ENCODE results near the gene HEXD.

HEXD gene

DNA sequence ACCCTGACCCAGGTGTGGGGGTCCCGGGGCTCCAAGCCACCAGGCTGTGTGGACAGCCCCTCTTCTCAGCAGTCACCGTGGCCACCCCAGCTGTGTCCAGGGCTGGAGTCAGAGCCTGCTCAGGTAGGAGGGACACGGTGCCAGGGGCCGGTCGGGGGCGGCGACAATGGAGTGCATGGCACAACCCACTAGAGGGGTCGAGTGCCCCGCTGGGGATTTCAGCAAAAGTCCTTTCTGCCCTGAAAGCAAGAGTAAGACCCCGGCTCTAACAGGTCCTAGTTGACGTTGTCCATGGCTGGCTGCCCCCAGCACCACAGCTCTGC lies 35.3 kb upstream of the HEXD start:
- no peak for DNase-seq

DNA sequence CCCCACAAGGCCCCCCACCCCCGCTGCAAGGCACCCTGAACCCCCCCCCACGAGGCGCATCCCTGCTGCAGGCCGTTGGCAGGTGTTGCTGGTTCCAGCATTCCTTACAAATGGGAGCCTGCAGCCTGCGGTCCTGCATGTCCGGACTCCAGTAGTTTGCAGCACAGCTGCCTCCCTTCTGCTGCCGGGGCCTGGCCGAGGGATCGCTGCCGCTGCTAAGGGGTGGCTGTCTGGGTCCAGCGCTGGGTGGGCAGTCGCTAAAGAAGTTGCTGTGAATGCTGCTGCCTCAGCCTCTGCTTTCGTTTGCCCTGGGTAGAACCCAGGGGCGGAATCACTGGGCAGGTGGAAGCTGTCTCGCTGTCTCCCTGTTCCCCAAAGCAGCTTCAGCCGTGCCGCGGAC lies 34.7 kb upstream of the HEXD start:
- no peak for DNase-seq

DNA sequence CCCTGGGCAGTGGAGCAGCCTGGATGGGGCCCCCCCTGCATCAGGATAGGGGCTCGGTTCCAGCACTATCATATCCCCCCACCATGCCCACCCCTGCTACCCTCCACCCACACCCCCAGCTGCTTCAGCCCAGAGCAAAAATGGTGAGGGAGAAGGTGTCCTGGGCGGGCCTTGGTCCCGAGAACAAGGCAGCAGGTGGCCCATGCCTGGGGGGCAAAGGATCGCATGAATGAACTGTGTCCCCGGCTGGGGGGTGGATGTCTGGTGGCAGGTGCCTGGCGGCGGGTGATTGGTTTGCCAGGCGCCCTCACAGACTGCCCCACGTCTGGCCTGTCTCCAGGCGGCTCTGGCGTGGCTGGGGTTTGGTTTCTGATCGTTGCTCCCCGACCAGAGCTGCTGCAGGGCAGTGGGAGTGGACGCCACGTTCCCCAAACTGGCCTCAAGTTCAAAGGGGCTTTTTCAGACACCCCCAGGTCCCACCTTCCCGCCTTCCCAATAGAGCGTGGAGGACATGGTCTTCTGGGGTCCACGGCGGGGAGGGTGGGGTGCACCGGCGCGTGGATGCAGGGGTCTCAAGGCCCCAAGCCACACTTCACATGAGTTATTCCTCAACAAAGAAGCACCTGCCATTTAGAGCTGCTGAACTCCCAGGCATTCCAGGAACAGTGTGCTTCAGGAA lies 34.0 kb upstream of the HEXD start:
- no peak for DNase-seq

DNA sequence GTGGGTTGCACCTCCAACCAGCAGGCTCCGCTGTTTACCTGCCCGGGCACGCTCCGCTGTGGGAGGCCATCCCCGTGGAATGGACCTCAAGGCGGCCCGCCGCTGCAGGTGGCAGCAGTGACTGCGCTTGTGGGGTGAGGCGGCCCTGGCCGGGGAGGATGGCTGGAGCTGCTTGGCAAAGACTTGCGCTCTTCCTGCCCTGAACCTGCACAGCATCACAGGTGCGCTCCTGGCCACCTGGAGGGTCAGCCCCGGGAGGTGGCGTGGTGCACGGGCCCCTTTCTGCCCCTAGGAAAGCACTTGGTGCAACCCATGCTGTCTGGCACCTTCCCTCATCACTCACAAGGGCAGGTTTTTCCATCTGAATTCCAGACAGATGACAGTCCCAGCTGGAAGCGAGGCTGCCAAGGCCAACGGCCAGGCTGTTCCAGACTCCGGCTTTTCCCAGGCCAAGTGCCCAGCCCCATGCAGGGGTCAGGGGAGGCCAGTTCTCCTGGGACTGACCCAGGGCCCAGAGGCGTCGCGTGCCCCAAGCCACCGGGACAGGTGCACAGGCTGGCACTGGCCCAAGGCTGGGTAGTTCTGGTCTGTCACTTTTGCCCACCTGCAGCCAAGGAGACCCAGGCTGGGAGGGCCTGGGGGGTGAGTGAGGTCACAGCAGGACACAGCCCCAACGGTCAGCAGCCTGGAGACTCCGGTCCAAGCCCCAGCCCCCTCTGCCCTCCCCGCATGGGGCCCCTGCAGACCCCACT lies 33.2 kb upstream of the HEXD start:
- DNase-seq = no peak

DNA sequence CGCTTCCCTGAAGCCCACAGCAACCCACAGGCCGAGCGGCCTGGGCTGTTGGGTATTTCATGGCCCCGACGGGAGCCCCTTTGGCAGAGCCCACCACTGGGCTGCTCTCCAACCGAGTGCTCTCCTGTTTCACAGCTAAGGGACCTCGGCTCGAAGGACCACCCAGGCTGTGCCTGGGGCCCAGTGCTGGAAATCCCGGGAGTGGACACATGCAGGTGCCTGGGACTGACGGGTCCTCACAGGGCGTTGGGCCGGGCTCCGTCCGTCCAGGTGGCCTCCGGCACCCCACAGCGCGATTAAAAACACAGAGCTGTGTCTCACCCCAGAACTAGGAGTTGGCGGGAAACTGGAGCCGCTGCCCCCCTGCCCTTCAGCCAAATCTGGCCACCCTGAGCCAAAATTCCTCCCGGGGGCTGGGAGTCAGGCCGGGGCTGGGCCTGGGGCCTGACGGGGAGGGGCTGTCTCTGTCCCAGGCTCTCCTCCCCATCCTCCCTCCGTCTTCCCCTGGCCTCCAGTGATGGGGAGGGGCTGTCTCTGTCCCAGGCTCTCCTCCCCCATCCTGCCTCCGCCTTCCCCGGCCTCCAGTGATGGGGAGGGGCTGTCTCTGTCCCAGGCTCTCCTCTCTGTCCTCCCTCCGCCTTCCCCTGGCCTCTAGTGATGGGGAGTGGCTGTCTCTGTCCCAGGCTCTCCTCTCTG lies 32.4 kb upstream of the HEXD start:
- no peak for DNase-seq

DNA sequence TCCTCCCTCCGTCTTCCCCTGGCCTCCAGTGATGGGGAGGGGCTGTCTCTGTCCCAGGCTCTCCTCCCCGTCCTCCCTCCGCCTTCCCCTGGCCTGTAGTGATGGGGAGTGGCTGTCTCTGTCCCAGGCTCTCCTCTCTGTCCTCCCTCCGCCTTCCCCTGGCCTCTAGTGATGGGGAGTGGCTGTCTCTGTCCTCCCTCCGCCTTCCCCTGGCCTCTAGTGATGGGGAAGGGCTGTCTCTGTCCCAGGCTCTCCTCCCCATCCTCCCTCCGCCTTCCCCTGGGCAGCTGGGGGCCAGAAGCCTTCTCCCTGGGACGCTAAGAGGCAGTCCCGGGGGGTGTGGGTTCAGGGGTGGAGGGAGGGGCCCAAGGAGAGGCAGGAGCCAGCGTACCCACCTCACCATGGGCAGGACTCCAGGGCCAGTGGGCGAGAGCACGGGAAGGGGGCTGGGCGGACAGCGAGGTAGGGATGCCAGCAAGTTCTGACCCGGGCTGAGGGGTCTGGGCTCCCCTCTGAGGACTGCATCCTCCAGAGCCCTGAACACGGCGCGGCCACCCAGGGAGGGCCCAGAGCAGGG lies 31.8 kb upstream of the HEXD start:
- DNase-seq = no peak

DNA sequence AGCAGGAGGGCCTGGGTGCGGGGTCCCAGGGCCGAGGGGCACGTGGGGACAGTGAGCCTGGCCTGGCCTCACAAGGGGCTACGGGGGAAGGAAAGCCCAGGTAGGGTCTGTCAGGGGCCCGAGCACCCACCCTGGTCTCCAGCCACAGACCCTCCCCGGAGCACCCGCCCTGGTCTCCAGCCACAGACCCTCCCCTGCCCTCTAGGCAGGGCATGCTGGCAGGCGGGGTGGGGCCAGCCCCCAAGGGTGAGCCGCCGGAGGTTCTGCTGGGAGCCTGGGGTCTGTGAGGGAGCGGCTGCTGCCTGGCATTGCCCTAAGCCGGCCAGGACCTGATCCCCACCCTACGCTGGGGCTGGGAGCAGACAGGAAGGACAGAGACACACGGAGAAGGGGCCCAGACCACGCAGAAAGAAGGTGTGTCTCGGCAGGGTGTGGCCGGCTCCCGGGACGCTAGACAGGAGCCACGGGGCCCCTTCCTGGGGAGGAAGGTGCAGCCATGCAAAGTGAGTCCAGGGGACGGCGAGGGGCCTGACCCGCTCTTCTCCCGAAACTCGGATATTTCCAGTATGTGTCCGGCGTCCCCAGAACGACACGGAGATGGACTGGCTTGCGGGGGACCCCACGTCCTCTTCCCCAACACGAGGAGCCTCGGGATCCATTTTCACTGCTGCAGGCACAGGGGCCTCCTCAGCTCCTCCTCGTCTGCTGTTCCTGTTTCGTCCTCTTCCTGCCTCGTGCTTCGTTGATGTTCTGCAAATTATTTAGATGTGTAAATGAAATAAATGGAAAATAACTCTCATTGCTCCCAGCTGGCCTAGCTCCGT lies 31.1 kb upstream of the HEXD start:
- no peak for DNase-seq

DNA sequence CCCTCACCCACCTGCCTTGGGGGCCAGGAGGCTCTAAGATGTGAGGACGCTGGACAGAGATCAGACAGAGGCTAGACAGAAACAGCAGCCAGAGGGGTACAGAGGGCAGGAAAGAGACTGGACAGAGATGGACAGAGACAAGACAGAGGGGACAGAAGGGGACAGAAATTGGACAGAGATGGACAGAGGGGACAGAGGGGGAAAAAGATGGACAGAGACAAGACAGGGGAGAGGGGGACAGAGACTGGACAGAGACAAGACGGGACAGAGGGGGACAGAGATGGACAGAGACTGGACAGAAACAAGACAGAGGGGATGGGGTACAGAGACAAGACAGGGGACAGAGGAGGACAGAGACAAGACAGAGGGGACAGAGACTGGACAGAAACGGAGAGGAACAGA lies 30.4 kb upstream of the HEXD start:
- no peak for DNase-seq

DNA sequence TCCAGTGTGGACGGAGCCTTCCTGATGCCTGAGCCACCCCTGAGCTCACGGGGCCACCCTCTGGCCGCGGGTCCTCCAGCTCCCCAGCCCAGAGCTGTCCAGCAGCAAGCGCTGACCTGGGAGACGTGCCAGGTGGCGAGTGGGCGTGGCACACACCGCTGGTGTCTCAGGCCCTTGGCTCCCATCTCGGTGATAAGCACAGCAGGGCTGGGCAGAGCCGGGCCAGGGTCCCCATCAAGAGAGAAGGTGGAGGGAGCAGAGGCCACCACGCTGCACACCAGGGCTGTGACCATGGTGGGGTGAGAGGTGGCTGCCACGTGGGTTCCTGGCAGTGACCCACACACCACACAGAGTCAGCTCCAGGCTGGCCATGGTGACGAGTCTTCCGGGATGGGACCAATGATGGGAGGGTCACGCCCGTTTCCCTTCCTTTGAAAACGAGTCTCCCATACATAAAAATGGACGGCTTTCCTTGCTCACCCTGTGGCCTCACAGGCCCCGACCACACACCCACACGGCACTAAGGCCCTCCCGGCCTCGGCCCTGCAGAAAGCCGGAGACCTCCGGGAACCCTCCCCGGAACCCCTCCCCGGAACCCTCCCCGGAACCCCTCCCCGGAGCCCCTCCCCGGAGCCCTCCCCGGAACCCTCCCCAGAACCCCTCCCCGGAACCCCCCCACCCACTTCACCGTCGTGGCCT lies 29.8 kb upstream of the HEXD start:
- DNase-seq = no peak

DNA sequence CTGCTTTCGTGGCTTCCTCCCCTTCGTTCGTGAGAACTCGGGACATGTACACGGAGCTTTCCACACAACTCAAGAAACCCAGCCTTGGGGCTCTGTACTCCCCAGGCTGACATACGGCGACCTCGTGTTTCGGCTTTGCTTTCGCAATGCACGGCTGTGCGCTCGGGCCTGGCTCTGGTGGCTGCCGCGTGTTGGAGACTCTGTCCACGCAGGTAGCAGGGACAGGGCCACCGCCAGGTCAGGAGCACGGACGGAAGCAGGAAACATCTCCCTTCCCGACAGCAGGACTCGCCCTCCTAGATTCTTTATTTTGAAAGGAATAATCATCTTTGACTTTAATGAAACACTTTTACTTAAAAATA lies 29.2 kb upstream of the HEXD start:
- no peak for DNase-seq

DNA sequence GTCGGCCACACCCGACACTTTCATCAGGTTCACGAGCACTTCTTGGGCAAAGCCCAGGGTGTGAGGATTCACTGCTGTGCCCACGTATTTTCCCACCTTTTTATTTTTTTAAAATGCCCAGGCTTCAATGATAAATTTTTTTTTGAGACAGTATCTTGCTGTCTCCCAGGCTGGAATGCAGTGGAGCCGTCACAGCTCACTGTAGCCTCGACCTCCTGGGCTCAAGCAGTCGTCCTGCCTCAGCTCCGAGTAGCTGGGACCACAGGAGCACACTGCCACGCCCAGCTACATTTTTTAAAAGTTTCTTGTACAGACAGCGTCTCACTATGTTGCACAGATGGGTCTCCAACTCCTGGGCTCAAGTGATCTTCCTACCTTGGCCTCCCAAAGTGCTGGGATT lies 28.8 kb upstream of the HEXD start:
- no peak for DNase-seq

DNA sequence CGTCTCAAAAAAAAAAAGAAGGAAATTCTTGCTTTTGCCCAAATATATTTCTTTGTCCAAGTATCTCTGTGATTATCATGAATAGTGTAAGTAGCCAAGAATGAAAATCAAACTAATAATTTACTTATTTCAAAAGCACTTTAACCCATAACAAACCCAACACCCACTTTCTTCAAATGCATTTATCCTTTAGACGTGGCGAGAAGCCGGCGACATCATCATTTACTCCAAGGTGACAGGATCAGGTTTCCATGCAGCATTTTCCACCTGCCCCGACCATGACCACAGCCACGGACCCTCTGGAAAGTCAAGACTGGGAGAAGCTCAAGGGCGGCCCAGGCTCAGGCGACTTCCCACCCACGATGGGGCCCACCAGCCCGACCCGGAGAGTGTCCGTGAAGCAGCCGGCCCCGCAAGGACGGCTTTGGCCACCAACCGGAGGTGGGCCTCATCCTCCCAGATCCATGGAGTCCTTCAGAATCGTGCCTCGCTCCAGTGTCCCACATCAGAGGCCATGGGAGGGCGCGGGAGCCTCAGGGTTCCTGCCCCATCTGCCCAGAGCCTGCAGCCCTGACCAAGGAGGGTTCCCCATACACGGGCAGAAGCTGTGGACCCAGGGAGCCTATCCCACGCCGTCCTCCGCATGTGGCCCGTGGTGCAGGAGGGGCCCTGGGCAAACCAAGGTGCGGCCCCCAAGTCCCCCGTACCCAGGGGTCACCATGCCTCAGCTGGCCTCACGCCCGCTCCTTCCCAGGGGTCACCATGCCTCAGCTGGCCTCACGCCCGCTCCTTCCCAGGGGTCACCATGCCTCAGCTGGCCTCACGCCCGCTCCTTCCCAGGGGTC lies 27.9 kb upstream of the HEXD start:
- DNase-seq = no peak

DNA sequence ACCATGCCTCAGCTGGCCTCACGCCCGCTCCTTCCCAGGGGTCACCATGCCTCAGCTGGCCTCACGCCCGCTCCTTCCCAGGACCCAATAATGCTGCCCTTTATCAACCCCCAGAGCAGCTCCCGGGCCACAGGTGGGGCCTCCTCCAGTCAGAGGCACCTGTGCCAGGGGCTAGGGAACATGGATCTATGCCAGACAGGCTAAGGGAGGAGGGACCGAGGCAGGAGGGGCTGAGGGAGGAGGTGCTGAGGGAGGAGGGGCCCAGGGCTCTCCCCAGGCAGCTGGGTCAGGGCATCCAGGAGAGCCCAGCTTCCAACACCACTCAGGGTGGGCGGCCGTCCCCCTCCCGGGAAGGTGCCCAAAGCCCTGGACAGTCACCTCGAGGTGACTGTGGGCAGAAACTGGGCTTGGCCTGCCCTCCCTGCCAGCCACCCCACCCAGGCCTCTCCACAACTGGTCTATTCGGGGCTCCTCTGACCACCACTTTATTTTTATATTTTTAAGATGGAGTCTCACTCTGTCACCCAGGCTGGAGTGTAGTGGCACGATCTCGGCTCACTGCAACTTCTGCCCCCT lies 27.2 kb upstream of the HEXD start:
- DNase-seq = no peak

DNA sequence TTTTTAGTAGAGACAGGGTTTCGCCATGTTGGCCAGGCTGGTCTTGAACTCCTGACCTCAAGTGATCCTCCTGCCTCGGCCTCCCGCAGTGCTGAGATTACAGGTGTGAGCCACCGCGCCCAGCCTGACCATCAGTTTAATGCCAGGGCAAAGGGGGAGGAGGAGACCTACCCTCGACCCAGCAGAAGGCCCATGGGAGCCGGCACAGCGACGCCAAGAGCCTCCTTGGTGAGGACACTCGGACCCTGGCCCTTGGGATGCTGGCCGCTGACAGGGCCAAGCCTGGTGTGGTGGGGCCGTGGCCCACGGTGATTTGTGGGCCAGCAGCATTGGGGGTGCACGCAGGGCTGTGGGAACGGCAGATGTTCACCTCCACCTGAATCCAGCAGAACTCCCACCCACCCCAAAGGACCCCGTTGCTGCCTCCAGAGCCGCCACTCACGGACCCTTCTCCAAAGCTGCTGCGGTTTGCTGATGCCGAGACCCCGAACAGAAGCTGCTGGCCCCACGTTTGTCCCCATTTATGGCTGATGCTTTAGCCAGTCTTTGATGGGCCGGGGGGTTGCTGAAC lies 26.6 kb upstream of the HEXD start:
- DNase-seq = no peak

DNA sequence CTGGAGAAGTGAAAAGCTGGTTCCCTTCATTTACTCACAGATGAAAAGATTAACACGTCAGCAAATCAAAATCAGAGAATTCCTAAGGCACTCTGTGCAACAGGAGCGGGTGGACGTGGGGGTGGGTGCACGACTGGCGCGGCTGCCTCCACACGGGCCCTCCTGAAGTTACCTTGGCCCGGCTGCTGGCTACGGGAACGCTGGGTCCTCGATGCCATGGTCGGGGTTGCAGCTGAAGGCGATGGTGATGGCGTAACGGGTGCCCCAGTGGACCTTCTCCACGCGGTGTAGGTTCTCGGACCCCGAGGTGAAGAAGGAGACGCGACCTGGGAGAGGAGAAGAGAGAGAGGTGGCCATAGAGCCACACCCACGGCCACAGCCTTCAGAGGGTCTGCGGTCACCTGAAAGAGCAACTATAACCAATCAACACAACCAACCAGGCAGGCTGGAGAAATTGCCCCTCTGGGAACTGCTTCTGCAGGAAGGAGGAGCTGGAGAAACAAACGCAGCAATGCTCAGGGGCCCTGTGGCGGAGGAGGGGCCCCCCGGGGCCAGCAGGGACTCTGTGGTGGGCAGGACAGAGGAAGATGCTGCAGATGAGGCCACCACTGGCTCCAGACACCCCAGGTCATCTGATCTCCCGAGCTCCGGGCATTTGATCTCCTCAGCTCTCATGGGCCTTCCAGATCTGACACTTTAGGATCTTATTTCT lies 25.8 kb upstream of the HEXD start:
- DNase-seq = no peak

DNA sequence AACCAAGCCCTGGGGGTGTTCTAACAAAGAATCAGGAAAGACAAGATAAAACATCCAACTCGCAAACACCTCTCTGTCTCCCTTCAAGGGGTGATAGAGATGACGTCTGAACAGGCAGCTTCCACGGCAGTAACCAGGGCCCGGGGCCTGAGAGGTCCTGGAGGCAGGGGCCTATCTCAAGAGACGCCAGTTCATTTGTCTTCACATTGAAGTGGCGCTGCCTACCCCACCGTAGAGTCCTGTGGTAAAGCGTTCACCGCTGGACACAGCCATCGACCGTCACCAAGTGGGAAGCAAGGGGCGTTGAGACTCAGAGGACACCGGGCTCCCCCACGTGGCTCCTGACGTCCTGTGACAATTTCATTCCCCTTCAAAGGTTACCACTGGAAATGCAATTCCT lies 25.2 kb upstream of the HEXD start:
- DNase-seq = no peak

DNA sequence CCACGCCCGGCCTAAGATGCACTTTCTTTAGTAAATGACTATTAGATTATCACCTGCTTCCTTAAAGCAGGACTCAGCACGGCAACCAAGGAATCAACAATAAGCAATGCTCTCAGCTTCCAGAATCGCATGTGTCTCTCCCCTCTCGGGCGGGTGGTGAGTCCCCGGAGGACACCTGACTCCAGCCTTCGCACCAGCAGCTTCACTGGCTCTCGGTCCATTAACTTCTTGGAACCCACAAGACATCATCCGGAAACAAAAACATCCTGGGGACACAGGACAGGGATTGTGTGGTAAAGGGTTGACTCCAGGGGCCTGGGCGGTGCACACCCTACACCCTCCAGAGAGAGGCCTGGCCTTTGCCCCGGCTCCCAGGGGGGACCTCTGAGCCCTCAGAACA lies 23.9 kb upstream of the HEXD start:
- DNase-seq = no peak

DNA sequence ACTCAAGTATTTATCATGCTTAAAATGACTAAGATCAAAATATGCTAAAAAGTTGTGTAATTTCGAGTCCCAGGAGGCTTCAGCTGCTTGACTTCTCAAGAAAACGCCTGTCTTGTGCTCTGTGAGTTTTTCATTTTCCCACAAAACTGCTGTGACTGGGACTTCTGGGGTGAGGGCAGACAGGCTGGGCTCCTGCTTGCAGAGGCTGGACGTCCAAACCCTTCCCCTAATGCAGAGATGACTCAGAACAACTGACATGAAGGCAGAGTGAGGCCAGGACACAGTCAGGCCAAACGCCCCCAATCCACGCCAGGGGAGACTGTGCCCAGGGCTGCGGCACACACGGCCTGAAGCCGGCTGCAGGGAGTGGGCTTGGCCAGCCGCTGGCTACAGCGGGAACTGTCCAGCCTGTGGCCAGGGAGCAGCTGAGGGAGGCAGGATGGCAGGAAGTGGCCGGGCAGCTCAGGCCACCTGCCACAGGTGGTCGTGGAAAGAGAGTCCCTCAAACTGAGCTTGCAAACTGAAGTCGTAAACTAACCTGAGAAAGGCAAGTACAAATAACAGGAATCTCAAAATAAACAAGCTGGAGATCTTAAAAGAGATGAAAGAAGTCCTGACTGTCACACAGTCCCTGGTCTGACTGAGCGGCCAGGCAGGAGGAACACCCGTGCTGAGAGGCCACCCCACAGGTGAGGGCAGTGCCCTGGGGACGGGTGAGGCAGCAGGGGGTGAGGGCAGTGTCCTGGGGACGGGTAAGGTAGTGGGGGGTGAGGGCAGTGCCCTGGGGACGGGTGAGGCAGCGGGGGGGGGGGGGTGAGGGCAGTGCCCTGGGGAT lies 21.3 kb upstream of the HEXD start:
- DNase-seq = no peak

All from NCI-H1930 (cell line).